ENCODE data around the gene THBS1. TPM values are rescaled to one million over a fixed set of nuclear protein-coding genes. Genes with fewer than 3 reads are reported as not detected.

The THBS1 gene
- total RNA-seq, 1 donor from 2014 or later: 377 TPM

GRCh38 chr15:39580117-39580484 lies 778 bp upstream of the THBS1 start:
- peak; percentile 92 for ATAC-seq
- Histone ChIP-seq H3K4me1 (peaks cover 4% of the 10 kb centered on the region), H3K36me3 (peaks cover 29% of the 10 kb centered on the region), H3K9me3 (no peaks in the 10 kb centered on the region), H3K27ac (peak overlapping the region; percentile 91), H3K27me3 (no peaks in the 10 kb centered on the region), H3K4me3 (peak overlapping the region; percentile 60)
- intact Hi-C loops (cut with DNase I): loop anchor here (5.0 to 10.0 kb wide), 2 partner anchors 408 to 765 kb away; no protein-coding TSS in a partner anchor
- TF ChIP-seq CTCF (IDR thresholded peaks at IDR 0.05): peak; percentile 95
- DNase-seq: peak; percentile 97

- TF ChIP-seq CTCF (IDR thresholded peaks at IDR 0.05): no peak
- H3K4me3 ChIP-seq: peak overlapping the region; percentile 60
- intact Hi-C loops (cut with DNase I): loop anchor here (5.0 to 10.0 kb wide), 2 partner anchors 409 to 767 kb away; no protein-coding TSS in a partner anchor
- no peak for DNase-seq
- H3K9me3 ChIP-seq: no peaks in the 10 kb centered on the region
- H3K4me1 ChIP-seq: peaks cover 7% of the 10 kb centered on the region
- H3K36me3 ChIP-seq: peaks cover 41% of the 10 kb centered on the region
- ATAC-seq: no peak
- H3K27ac ChIP-seq: peak overlapping the region; percentile 91
- H3K27me3 ChIP-seq: no peaks in the 10 kb centered on the region
Observed at GRCh38 chr15:39581242-39581792, 438 bp downstream of the THBS1 start.

- intact Hi-C loops (cut with DNase I): loop anchor here (5.0 to 10.0 kb wide), 2 partner anchors 410 to 767 kb away; no protein-coding TSS in a partner anchor
- H3K36me3 ChIP-seq: peaks cover 46% of the 10 kb centered on the region
- DNase-seq: peak; percentile 80
- no peaks in the 10 kb centered on the region for H3K27me3 ChIP-seq
- peak; percentile 46 for TF ChIP-seq CTCF (IDR thresholded peaks at IDR 0.05)
- no peaks in the 10 kb centered on the region for H3K9me3 ChIP-seq
- peak overlapping the region; percentile 91 for H3K27ac ChIP-seq
- ATAC-seq: peak; percentile 58
- peaks cover 7% of the 10 kb centered on the region for H3K4me1 ChIP-seq
- peak overlapping the region; percentile 60 for H3K4me3 ChIP-seq
Observed at GRCh38 chr15:39581793-39582285, 960 bp downstream of the THBS1 start.

GRCh38 chr15:39582286-39582976 lies 1.6 kb downstream of the THBS1 start:
- Histone ChIP-seq H3K4me3 (peak overlapping the region; percentile 60), H3K27me3 (no peaks in the 10 kb centered on the region), H3K36me3 (peaks cover 52% of the 10 kb centered on the region), H3K4me1 (peaks cover 7% of the 10 kb centered on the region), H3K27ac (peak overlapping the region; percentile 91), H3K9me3 (no peaks in the 10 kb centered on the region)
- ATAC-seq: no peak
- intact Hi-C loops (cut with DNase I): loop anchor here (5.0 to 10.0 kb wide), 2 partner anchors 410 to 768 kb away; no protein-coding TSS in a partner anchor
- no peak for TF ChIP-seq CTCF (IDR thresholded peaks at IDR 0.05)
- no peak for DNase-seq

GRCh38 chr15:39582977-39583595 lies 2.2 kb downstream of the THBS1 start:
- ATAC-seq: no peak
- Histone ChIP-seq H3K27ac (peak overlapping the region; percentile 91), H3K4me1 (peaks cover 7% of the 10 kb centered on the region), H3K4me3 (peak overlapping the region; percentile 60), H3K9me3 (no peaks in the 10 kb centered on the region), H3K36me3 (peaks cover 59% of the 10 kb centered on the region), H3K27me3 (no peaks in the 10 kb centered on the region)
- intact Hi-C loops (cut with DNase I): loop anchor here (5.0 to 10.0 kb wide), 2 partner anchors 411 to 768 kb away; no protein-coding TSS in a partner anchor
- DNase-seq: no peak
- no peak for TF ChIP-seq CTCF (IDR thresholded peaks at IDR 0.05)
